ENCODE measurements around the gene OTUB1. TPM values are rescaled to one million over a fixed set of nuclear protein-coding genes. Genes with fewer than 3 reads are reported as not detected.
"Not testable (repeated sequence)": the region's sequence is repeated elsewhere in the genome, so short reads cannot be mapped to it uniquely, and the experiment has no call there.

Gene OTUB1
- total RNA-seq, 1 donor from 2014 or later = 124 TPM

DNA sequence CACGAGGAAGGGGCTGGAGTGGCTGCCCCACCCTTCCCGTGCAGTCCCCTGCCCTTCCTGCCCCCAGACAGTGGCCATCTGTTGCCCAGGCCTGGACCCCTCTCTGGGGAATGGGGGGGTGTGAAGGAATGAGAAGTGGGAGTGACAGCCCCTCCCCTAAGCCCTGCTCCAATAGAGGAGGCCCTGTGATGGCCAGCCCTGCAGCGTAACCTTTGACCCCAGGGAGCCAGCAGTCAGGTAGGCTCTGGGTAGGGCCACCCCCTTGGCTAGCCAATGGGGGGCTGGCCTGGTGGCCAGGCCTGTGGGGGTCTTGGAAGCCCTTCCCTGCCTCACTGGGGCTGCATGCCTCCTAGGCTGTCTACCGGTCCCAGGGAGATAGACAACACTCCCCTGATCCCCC lies 56.1 kb downstream of the OTUB1 start:
- Mint-ChIP-seq H3K27me3 (peaks cover 48% of the 10 kb centered on the region), H3K4me1 (ENCODE audit: low read depth) (peaks cover 8% of the 10 kb centered on the region), H3K27ac (no peak overlapping the region), H3K9me3 (ENCODE audit: low read depth) (no peaks in the 10 kb centered on the region), H3K4me3 (ENCODE audit: low read depth) (no peak overlapping the region), H3K36me3 (ENCODE audit: insufficient read depth) (no peaks in the 10 kb centered on the region)
- TF ChIP-seq, protein P1, sequence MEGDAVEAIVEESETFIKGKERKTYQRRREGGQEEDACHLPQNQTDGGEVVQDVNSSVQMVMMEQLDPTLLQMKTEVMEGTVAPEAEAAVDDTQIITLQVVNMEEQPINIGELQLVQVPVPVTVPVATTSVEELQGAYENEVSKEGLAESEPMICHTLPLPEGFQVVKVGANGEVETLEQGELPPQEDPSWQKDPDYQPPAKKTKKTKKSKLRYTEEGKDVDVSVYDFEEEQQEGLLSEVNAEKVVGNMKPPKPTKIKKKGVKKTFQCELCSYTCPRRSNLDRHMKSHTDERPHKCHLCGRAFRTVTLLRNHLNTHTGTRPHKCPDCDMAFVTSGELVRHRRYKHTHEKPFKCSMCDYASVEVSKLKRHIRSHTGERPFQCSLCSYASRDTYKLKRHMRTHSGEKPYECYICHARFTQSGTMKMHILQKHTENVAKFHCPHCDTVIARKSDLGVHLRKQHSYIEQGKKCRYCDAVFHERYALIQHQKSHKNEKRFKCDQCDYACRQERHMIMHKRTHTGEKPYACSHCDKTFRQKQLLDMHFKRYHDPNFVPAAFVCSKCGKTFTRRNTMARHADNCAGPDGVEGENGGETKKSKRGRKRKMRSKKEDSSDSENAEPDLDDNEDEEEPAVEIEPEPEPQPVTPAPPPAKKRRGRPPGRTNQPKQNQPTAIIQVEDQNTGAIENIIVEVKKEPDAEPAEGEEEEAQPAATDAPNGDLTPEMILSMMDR (IDR thresholded peaks at IDR 0.05; ENCODE audit: unreplicated experiment) = no peak
- DNase-seq (ENCODE audit: low spot score, unreplicated experiment) = no peak

DNA sequence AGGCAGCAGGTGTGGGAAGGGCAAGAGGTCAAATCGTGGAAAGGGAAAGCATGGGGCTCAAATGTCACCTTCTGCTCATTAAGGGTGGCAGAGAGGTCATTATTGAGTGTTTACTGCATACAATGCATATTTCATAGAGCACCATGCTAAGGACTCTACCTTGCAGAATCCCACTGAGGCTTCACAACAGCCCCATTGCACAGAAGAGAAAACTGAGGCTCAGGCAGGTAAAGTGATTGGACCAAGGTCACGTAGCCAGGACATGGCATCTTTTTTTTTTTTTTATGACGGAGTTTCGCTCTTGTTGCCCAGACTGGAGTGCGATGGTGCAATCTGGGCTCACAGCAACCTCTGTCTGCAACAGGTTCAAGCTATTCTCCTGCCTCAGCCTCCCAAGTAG lies 57.3 kb downstream of the OTUB1 start:
- Mint-ChIP-seq H3K4me1 (ENCODE audit: low read depth) (peaks cover 8% of the 10 kb centered on the region), H3K27ac (no peak overlapping the region), H3K9me3 (ENCODE audit: low read depth) (no peaks in the 10 kb centered on the region), H3K36me3 (ENCODE audit: insufficient read depth) (no peaks in the 10 kb centered on the region), H3K4me3 (ENCODE audit: low read depth) (no peak overlapping the region), H3K27me3 (peaks cover 35% of the 10 kb centered on the region)
- TF ChIP-seq, protein P1 (IDR thresholded peaks at IDR 0.05; ENCODE audit: unreplicated experiment) = no peak
- no peak for DNase-seq (ENCODE audit: low spot score, unreplicated experiment)

DNA sequence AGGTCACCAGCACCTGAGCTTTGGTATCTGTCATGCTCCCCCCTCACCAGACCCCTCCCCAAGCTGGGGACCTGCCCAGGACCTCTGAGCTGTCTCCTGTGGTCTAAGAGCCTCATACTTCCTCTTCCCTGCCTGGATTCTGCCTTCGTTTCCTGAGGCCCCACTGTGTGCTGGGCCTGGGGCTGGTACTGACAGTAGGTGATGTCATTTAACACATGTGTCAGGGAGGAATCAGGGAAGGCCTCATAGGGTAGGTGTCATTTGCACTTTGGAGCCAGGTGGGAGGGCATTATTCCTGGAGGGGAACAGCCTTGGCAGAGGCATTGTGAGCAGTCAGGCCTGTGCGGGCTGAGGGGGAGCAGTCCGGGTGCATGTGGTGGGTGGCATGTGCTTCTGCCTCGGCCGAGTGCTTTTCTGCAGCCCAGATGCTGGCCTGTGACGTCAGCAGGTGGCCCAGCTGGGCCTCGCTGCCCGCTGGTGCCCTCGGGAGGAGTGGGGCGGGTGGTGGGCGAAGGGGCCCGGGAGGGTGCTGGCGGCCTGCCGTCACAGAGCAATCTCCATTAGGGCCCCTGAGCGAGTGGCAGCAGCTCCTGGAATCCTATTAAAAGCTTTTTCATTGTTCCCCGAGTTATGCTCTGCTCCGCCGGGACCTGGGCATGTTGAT lies 58.6 kb downstream of the OTUB1 start:
- DNase-seq (ENCODE audit: low spot score, unreplicated experiment) = no peak
- Mint-ChIP-seq H3K4me3 (ENCODE audit: low read depth) (no peak overlapping the region), H3K4me1 (ENCODE audit: low read depth) (peaks cover 8% of the 10 kb centered on the region), H3K27ac (no peak overlapping the region), H3K36me3 (ENCODE audit: insufficient read depth) (no peaks in the 10 kb centered on the region), H3K27me3 (peaks cover 28% of the 10 kb centered on the region), H3K9me3 (ENCODE audit: low read depth) (no peaks in the 10 kb centered on the region)
- TF ChIP-seq, protein P1 (IDR thresholded peaks at IDR 0.05; ENCODE audit: unreplicated experiment) = no peak

DNA sequence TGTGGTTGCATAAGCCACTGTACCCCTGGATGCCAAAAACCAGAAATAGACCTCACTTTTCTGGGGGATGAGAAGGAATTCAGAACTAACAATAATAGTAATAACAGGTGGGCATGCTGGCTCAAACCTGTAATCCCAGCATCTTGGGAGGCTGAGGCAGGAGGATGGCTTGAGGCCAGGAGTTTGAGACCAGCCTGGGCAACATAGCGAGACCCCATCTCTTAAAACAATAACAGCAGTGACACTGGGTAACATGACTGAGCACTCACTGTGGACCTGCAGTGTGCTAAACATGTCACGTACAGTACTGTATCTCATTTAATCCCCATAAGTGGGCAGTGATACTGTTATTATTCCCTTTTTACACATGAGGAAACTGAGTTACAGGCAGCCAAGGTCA lies 59.5 kb downstream of the OTUB1 start:
- no peak overlapping the region for H3K4me3 Mint-ChIP-seq (ENCODE audit: low read depth)
- no peak overlapping the region for H3K27ac Mint-ChIP-seq
- TF ChIP-seq, protein P1 (IDR thresholded peaks at IDR 0.05; ENCODE audit: unreplicated experiment) = no peak
- H3K36me3 Mint-ChIP-seq (ENCODE audit: insufficient read depth) = no peaks in the 10 kb centered on the region
- H3K9me3 Mint-ChIP-seq (ENCODE audit: low read depth) = no peaks in the 10 kb centered on the region
- no peak for DNase-seq (ENCODE audit: low spot score, unreplicated experiment)
- peaks cover 20% of the 10 kb centered on the region for H3K27me3 Mint-ChIP-seq
- peaks cover 7% of the 10 kb centered on the region for H3K4me1 Mint-ChIP-seq (ENCODE audit: low read depth)

DNA sequence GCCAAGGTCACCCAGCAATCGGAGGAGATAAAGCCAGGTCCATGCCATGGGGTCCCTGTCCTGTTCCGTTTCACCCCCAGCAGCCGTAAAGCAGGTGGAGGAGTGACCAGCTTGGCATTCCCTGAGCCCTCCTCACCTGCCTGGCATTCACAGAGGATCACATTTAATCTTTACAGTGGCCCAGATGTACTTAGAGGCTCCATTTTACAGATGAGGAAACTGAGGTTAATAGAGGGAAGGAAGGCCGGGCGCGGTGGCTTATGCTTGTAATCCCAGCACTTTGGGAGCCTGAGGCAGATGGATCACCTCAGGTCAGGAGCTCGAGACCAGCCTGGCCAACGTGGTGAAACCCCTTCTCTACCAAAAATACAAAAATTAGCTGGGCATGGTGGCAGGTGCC lies 61.1 kb downstream of the OTUB1 start:
- not testable (repeated sequence) for H3K36me3 Mint-ChIP-seq (ENCODE audit: insufficient read depth); H3K4me1 Mint-ChIP-seq (ENCODE audit: low read depth)

More for the DNA sequence above, 61.1 kb downstream of the OTUB1 start:
- peaks cover 22% of the 10 kb centered on the region for H3K27me3 Mint-ChIP-seq
- not testable (repeated sequence) for DNase-seq (ENCODE audit: low spot score, unreplicated experiment); H3K9me3 Mint-ChIP-seq (ENCODE audit: low read depth); H3K4me3 Mint-ChIP-seq (ENCODE audit: low read depth); H3K27ac Mint-ChIP-seq

Other genes with a start within 250 kb of the OTUB1 start
- gene ZFTA, start 217.7 kb upstream of the OTUB1 start, total RNA-seq = 46.8 and 53.6 TPM in 2 replicates
- 75.3 and 77.8 TPM in 2 replicates for gene SPINDOC, start 173.0 kb upstream of the OTUB1 start, total RNA-seq
- gene MARK2, start 147.3 kb upstream of the OTUB1 start, total RNA-seq = 55.5 and 59.1 TPM in 2 replicates
- 39.4 and 39.7 TPM in 2 replicates for gene RCOR2, start 69.3 kb upstream of the OTUB1 start, total RNA-seq
- 60.6 and 62.3 TPM in 2 replicates for gene NAA40, start 47.4 kb upstream of the OTUB1 start, total RNA-seq
- gene COX8A, start 11.8 kb upstream of the OTUB1 start, total RNA-seq = 205 and 221 TPM in 2 replicates
- gene FLRT1, start 49.5 kb downstream of the OTUB1 start, total RNA-seq = 0.17 and 0.24 TPM in 2 replicates
- 28.0 and 30.6 TPM in 2 replicates for gene MACROD1, start 179.7 kb downstream of the OTUB1 start, total RNA-seq
- 189 and 209 TPM in 2 replicates for gene STIP1, start 199.7 kb downstream of the OTUB1 start, total RNA-seq
- gene FERMT3, start 220.3 kb downstream of the OTUB1 start, total RNA-seq = 5.4 and 5.9 TPM in 2 replicates
- 52.0 and 53.9 TPM in 2 replicates for gene TRPT1, start 239.7 kb downstream of the OTUB1 start, total RNA-seq
- gene NUDT22, start 239.8 kb downstream of the OTUB1 start, total RNA-seq = 42.9 and 48.2 TPM in 2 replicates
- gene DNAJC4, start 244.1 kb downstream of the OTUB1 start, total RNA-seq = 35.4 and 39.1 TPM in 2 replicates
- 66.1 and 68.2 TPM in 2 replicates for gene VEGFB, start 248.1 kb downstream of the OTUB1 start, total RNA-seq

Measured in progenitor cell of endocrine pancreas (in vitro differentiated cells).